PC-3 (cell line): Measurements from ENCODE around the gene DNAH17. TPM values are rescaled to one million over a fixed set of nuclear protein-coding genes. Genes with fewer than 3 reads are reported as not detected.

Experiments
- ATAC-seq: fragments of 200-7000 bp; cut with Tn5 transposase; 2 replicates; pipeline ENCODE4 v1.9.1; 2020; ENCODE audit warnings: mild to moderate bottlenecking, moderate library complexity
- BruUV-seq: library from RNA; stranded (reverse); fragments of 400-500 nt; replicated peaks from 2 replicates; lab custom pipeline; 2021; lab: Mats Ljungman, UMichigan
- CTCF ChIA-PET: fragments of 300-600 bp; sonication (Branson Sonifier 250); formaldehyde crosslinking; loops from one replicate; lab custom pipeline; 2022; ENCODE audit warnings: antibody characterized with exemption; lab: Charles Lee
- POLR2A ChIA-PET: fragments of 300-600 bp; sonication (Branson Sonifier 250); formaldehyde crosslinking; loops from one replicate; lab custom pipeline; 2022; ENCODE audit warnings: antibody characterized with exemption; ENCODE audit not compliant: unreplicated experiment; lab: Charles Lee
- DNase-seq: peaks from one replicate; pipeline ENCODE4 v3.0.0-alpha.2; 2015
- H2AFZ ChIP-seq: fragments of 300-600 bp; sonication (generic); 2 replicates; pipeline ENCODE4 v1.6.0; 2016; ENCODE audit warnings: antibody characterized with exemption, low read length
- H3F3A ChIP-seq: fragments of 300-600 bp; sonication (generic); one replicate; pipeline ENCODE4 v1.6.0; 2017; ENCODE audit warnings: antibody characterized with exemption, low read length, control low read depth, mild to moderate bottlenecking; ENCODE audit not compliant: unreplicated experiment
- H3K27ac ChIP-seq: fragments of 300-600 bp; sonication (generic); 2 replicates; pipeline ENCODE4 v1.5.1; 2016; ENCODE audit warnings: mild to moderate bottlenecking, low read length
- H3K27me3 ChIP-seq: fragments of 300-600 bp; sonication (generic); 2 replicates; pipeline ENCODE4 v1.6.1; 2016; ENCODE audit warnings: low read length, mixed read lengths
- H3K36me3 ChIP-seq: fragments of 300-600 bp; sonication (generic); 2 replicates; pipeline ENCODE4 v1.6.1; 2016; ENCODE audit warnings: low read depth, mixed run types, low read length, mixed read lengths
- H3K4me1 ChIP-seq: fragments of 300-600 bp; sonication (generic); 2 replicates; pipeline ENCODE4 v1.5.1; 2016; ENCODE audit warnings: low read length; ENCODE audit not compliant: insufficient read depth
- H3K4me2 ChIP-seq: fragments of 300-600 bp; sonication (generic); 2 replicates; pipeline ENCODE4 v1.6.0; 2016; ENCODE audit warnings: low read length
- H3K4me3 ChIP-seq: fragments of 300-600 bp; sonication (generic); 2 replicates; pipeline ENCODE4 v1.5.1; 2016; ENCODE audit warnings: mild to moderate bottlenecking, low read length, mixed read lengths
- H3K79me2 ChIP-seq: fragments of 300-600 bp; sonication (generic); 2 replicates; pipeline ENCODE4 v1.6.1; 2017; ENCODE audit warnings: low read length, mixed read lengths
- H3K9ac ChIP-seq: fragments of 300-600 bp; sonication (generic); 2 replicates; pipeline ENCODE4 v1.6.0; 2016; ENCODE audit warnings: mild to moderate bottlenecking, low read length
- H3K9me2 ChIP-seq: fragments of 300-600 bp; sonication (generic); replicated peaks from 2 replicates; pipeline ENCODE4 v1.6.1; 2016; ENCODE audit warnings: mixed run types, low read length, mixed read lengths
- H3K9me3 ChIP-seq: fragments of 300-600 bp; sonication (generic); 2 replicates; pipeline ENCODE4 v1.6.1; 2016; ENCODE audit warnings: low read length, mixed read lengths
- H4K20me1 ChIP-seq: fragments of 300-600 bp; sonication (generic); 2 replicates; pipeline ENCODE4 v1.6.1; 2016; ENCODE audit warnings: low read length, mixed read lengths
- CTCF ChIP-seq: fragments of 300-600 bp; sonication (generic); conservative IDR thresholded peaks from 2 replicates; pipeline ENCODE4 v1.5.1; 2017; ENCODE audit warnings: antibody characterized with exemption, low read depth, mild to moderate bottlenecking, low read length
- EZH2 ChIP-seq: fragments of 300-600 bp; sonication (generic); IDR thresholded peaks from one replicate; pipeline ENCODE4 v1.6.1; 2017; ENCODE audit warnings: antibody characterized with exemption, mild to moderate bottlenecking, low read length; ENCODE audit not compliant: unreplicated experiment
- EZH2phosphoT487 ChIP-seq: fragments of 300-600 bp; sonication (generic); IDR thresholded peaks from 2 replicates; pipeline ENCODE4 v1.6.1; 2018; ENCODE audit warnings: mild to moderate bottlenecking, antibody characterized with exemption, low read length, borderline replicate concordance
- intact Hi-C: fragments of 100-400 bp; cut with micrococcal nuclease; formaldehyde crosslinking; loops from 2 replicates; pipeline ENCODE4 v1.9.0; 2023
- total RNA-seq: library from RNA; depleted of rRNA; stranded (reverse); fragments of >200 nt; gene quantifications from 2 replicates; pipeline ENCODE4 v1.2.3, GENCODE V29; 2014

DNAH17 gene
- total RNA-seq, 1 experiment from 2014 or later: 0.04 TPM

- Histone ChIP-seq H3K9ac (no peak overlapping the region; the same call in 1 of the 2 replicates), H3K4me3 (no peak overlapping the region), H3K9me2 (no peaks in the 10 kb centered on the region), H3K79me2 (no peaks in the 10 kb centered on the region), H3K9me3 (no peaks in the 10 kb centered on the region), H3K27ac (peak overlapping the region; percentile 38), H3F3A (no peaks in the 10 kb centered on the region), H3K36me3 (no peaks in the 10 kb centered on the region), H3K4me1 (peaks cover 24% of the 10 kb centered on the region), H4K20me1 (no peaks in the 10 kb centered on the region), H3K4me2 (peak overlapping the region; percentile 65), H2AFZ (no peak overlapping the region), H3K27me3 (no peaks in the 10 kb centered on the region)
- no peak for TF ChIP-seq EZH2phosphoT487
- no peak for TF ChIP-seq CTCF
- TF ChIP-seq EZH2: no peak
- POLR2A ChIA-PET: no interaction called here
- intact Hi-C loops: loop anchor here (5.0 kb wide), 2 partner anchors 86 to 114 kb away; no protein-coding TSS in a partner anchor
- CTCF ChIA-PET: no interaction called here
- no TSS peak for BruUV-seq
- DNase-seq (no peak), ATAC-seq (no peak)
Measured at GRCh38 chr17:78592991-78593329, 15.8 kb upstream of the DNAH17 start.

- Histone ChIP-seq H3K9me3 (no peaks in the 10 kb centered on the region), H3K27ac (no peak overlapping the region), H3K4me3 (no peak overlapping the region), H3K79me2 (no peaks in the 10 kb centered on the region), H3K36me3 (no peaks in the 10 kb centered on the region), H4K20me1 (no peaks in the 10 kb centered on the region), H2AFZ (no peak overlapping the region), H3K4me1 (peaks cover 24% of the 10 kb centered on the region), H3K9me2 (no peaks in the 10 kb centered on the region), H3K4me2 (no peak overlapping the region), H3K27me3 (peaks cover 12% of the 10 kb centered on the region; the same call in 1 of the 2 replicates), H3K9ac (no peak overlapping the region), H3F3A (no peaks in the 10 kb centered on the region)
- no peak for TF ChIP-seq EZH2phosphoT487
- TF ChIP-seq CTCF: no peak
- no peak for TF ChIP-seq EZH2
- intact Hi-C loops: loop anchor here (5.0 kb wide), 2 partner anchors 84 to 116 kb away; no protein-coding TSS in a partner anchor
- BruUV-seq: no TSS peak
- CTCF ChIA-PET: no interaction called here
- no peak for ATAC-seq
- POLR2A ChIA-PET: no interaction called here
- DNase-seq: no peak
Measured at GRCh38 chr17:78591263-78591671, 14.1 kb upstream of the DNAH17 start.

- Histone ChIP-seq H3K9me3 (no peaks in the 10 kb centered on the region), H3K9me2 (no peaks in the 10 kb centered on the region), H3K4me3 (no peak overlapping the region), H3K4me2 (no peak overlapping the region), H3K9ac (no peak overlapping the region), H3F3A (no peaks in the 10 kb centered on the region), H3K36me3 (no peaks in the 10 kb centered on the region), H3K79me2 (no peaks in the 10 kb centered on the region), H3K4me1 (peaks cover 24% of the 10 kb centered on the region), H4K20me1 (no peaks in the 10 kb centered on the region), H3K27me3 (peaks cover 26% of the 10 kb centered on the region; the same call in 1 of the 2 replicates), H3K27ac (no peak overlapping the region), H2AFZ (no peak overlapping the region)
- intact Hi-C loops: loop anchor here (5.0 kb wide), 2 partner anchors 83 to 117 kb away; no protein-coding TSS in a partner anchor
- no peak for TF ChIP-seq EZH2
- TF ChIP-seq EZH2phosphoT487: no peak
- no peak for TF ChIP-seq CTCF
- no peak for ATAC-seq
- CTCF ChIA-PET: no interaction called here
- BruUV-seq: no TSS peak
- peak; percentile 43 for DNase-seq
- POLR2A ChIA-PET: no interaction called here
Measured at GRCh38 chr17:78589885-78590284, 12.7 kb upstream of the DNAH17 start.
